NCI-H146 treated with DMSO at 0.1 percent for 48 hours (cell line): Measurements from ENCODE around the gene VPS26B.
"Not testable (repeated sequence)": the region's sequence is repeated elsewhere in the genome, so short reads cannot be mapped to it uniquely, and the experiment has no call there.

Experiments
- DNase-seq: peaks from one replicate; lab custom pipeline; 2025; ENCODE audit not compliant: unreplicated experiment; lab: John Stamatoyannopoulos, UW

The VPS26B gene

DNA sequence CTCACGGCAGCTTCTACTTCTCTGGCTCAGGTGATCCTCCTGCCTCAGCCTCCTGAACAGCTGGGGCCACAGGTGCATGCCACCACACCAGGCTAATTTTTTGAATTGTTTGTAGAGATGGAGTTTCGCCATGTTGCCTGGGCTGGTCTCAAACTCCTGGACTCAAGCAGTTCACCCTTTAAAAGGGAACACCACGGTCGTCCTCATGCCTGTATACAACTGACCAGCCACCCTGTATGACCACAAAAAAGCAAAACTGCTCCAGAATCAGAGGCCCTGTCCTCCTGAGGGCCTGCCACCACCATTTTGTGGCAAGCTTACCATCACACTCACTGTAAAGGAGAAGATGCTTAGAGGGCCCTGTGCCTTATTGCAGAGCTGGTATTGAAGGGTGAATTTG lies 53.9 kb downstream of the VPS26B start:
- no peak for DNase-seq

- DNase-seq, result not testable (repeated sequence)
These were observed 57.2 kb downstream of the VPS26B start for GRCh38 chr11:134281635-134282034.

DNA sequence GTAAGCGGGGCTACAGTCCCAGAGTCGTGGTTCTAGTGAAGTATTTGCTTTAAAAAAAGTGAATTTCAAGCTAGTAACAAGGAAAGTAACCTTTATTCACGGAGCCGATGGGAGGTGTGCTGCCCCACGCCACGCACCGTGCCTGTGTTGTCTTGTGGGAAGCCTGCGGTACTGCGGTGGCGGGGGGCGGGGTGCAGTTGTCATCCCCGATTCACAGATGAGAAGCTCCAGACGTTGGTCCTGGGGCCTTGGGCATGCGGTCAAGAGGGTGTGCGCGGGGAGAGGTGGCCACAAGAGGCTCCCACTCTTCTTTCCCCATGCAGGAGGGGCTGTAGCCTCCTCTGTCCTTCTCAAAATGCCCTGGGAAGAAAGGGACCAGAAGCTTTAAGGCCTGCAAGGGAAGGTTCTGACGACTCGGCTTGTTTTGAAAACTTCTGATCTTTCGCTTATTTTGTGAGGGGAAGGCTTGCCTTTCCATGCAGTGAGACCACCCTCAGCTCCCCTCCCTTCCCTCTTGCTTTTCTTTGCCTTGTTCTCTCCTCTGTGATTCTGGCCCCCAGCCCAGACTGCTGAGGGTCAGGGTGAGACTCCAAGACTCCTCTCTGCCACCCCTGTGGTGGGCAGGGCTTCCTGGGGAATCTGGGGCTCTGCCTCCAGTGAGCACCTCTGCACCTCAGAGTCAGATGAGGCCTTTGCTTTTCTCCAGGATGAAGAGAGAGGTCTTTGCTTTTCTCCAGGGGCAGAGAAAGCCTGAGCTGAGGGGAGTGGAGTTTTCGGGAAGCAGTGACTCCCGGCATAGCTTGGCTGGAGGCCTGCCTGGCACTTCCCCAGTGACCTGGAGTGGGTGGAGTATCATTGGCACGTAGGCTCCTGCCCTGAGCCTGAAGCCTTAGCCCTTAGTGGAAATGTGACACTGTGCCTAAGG lies 57.9 kb downstream of the VPS26B start:
- no peak for DNase-seq

DNA sequence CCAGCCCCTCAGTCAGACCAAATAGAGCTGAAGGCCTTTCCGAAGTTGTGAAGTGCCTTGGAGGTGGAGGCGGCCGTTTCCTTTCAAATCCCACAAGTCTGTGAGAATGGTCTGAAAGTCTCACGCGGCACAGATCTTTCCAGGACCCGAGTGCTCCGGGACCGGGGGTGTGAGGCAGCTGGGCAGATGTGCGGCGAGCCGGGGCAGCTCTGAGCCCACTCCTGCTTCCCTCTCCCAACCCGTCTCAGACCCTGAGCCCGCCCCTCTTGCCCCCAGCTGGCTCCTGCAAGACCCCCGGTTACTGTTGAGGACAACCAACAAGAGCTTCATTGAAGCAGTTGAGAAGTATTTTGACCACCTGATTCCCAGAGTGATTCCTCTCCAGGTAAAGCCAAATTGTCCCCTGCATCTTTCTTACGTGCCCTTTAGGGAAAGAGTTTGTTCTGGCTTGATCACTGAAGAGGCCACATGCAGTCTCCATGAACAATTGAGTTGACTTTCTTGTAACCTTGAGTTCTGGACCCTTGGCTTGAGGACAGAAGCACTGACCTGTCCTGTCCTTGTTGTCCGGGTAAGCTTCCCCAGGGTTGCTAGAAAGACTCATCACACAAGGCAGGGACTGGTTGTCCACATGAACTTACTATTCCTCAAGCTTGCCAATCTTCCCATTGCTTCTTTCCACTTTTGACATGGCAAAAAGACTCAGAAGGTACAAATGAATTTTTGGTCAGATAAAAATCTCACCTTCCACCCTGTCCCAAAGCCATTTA lies 59.2 kb downstream of the VPS26B start:
- no peak for DNase-seq

GRCh38 chr11:134284349-134284748 lies 59.9 kb downstream of the VPS26B start:
- DNase-seq, result not testable (repeated sequence)

DNA sequence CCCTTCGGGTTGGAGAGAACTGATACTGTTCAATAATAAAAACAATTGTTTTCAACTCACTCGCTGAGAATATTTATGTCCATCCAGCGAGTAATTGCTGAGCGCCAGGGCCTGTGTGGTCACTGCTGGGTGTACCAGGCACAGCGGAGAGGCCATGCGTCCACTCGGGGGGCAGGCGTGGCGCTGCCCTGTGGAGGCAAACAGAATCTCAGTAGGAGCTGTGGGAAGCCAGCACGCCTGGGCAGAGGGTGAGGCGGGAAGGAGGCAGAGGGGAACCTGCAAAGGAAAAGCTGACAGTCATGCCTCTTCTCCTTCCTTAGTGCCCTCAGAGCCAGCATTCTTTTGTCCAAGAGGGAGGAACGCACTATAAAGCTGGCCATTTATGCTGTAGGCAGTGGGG lies 63.1 kb downstream of the VPS26B start:
- DNase-seq, result no peak

DNA sequence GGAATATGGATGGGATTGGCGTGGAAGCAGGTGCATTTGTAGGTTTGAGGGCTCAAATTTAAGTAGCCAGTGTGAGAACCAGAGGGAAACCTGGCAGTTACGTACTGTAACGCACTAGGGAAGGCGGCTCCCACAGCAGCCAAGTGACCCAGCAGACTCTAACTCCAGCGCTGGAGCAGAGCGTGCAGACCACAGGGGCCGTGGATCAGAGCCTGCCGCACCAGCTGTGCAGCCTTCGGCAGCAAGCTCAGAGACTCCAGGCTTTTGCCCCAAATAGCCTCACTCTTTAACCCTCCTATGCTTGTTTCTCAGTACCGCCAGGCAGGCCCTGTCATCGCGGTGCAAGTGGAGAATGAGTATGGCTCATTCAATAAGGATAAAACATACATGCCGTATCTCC lies 64.0 kb downstream of the VPS26B start:
- no peak for DNase-seq

DNA sequence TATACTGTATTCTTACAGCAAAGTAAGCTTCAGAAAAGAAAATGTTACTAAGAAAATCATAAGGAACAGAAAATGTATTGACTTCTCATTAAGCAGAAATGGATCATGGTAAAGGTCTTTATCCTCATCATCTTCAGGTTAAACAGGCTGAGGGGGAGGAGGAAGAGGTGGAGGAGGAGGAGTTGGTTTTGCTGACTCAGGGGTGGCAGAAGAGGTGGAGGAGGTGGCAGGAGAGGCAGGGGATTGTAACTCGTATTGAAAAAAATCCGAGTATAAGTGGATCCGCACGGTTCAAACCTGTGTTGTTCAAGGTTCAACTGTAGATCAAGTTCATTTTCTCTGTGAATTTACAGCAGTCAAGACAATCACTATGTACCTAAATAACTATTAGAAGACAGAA lies 64.7 kb downstream of the VPS26B start:
- no peak for DNase-seq

GRCh38 chr11:134289789-134290188 lies 65.3 kb downstream of the VPS26B start:
- DNase-seq, result no peak

- DNase-seq, result no peak
These were observed 66.2 kb downstream of the VPS26B start for GRCh38 chr11:134290646-134291045.

DNA sequence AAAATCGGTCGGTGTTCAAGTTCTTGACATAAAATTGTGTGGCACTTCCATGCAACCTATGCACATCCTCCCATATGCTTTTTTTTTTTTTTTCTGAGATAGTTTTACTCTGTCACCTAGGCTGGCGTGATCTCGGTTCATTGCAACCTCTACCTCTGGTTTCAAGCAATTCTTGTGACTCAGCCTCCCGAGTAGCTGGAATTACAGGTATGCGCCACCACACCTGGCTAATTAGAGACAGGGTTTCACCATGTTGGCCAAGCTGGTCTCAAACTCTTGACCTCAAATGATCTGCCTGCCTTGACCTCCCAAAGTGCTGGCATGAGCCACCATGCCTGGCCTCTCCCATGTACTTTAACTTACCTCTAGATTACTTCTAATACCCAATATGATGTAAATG lies 66.7 kb downstream of the VPS26B start:
- DNase-seq, result no peak

GRCh38 chr11:134292661-134293060 lies 68.2 kb downstream of the VPS26B start:
- no peak for DNase-seq

DNA sequence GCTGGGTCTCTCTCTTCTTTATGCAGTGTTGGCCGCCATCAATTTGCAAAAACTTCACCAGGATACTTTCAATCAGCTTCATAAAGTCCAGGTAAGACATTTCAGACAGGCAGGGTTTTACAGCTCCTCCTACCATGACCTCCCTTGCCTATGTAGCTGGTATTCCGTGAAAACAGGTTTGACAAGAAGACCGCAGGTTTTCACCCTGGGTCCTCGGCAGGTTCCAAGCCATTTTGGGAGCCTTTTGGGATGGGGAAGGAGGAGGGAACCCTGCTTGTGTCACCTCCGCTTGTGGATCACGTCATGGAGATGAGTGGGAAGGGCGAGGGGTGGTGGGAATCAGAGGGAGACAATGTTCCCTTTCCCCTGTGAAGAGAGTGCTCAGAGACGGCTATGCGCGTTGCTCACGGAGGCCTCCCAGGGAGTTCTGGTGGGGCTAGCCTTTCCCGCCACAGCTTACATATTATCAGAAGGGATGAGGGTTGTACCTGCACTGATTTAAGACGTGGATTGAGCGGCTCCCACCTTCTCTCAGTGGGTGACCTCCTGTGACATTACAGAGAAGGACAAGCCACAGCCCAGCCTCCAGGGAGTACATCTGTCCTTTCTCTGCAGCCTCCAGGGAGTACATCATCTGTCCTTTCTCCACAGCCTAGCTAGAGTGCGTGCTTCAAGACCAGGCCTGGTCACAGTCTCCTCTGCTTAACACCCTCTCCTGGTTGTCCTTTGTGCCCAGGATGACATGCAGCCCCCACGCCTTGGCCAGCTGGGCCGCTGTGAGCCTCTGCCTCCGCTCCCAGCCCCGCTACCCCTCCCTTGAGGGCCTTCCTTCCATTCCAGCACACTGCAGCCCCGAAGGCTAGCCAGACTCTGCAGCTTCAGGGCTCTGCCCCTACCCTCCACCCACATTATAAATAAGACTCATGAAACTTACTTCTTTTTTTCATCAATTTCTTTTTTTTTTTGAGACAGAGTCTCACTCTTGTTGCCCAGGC lies 68.9 kb downstream of the VPS26B start:
- no peak for DNase-seq

DNA sequence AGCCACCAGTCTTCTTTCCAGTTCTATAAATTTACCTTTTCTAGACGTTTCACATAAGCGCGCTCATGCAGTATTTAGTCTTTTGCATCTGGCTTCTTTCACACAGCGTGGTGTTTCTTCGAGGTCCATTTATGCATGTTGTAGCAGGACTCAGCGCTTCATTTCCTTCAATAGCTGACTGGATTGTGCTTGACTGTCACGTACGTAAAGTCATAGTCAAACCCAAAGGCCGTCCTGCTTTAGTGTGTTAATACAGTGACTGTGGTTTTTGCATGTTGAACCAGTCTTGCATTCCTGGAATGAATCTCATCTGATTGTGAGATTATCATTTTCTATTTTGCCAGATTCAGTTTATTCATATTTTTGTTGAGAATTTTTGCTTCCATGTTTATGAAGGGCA lies 70.2 kb downstream of the VPS26B start:
- no peak for DNase-seq
